ENCODE data around the gene NPAT. TPM values are rescaled to one million over a fixed set of nuclear protein-coding genes. Genes with fewer than 3 reads are reported as not detected.
"Not testable (repeated sequence)": the region's sequence is repeated elsewhere in the genome, so short reads cannot be mapped to it uniquely, and the experiment has no call there.

NPAT gene
- polyA plus RNA-seq, 3 donors = 16.1 to 24.2 (median 18.6) TPM

DNA sequence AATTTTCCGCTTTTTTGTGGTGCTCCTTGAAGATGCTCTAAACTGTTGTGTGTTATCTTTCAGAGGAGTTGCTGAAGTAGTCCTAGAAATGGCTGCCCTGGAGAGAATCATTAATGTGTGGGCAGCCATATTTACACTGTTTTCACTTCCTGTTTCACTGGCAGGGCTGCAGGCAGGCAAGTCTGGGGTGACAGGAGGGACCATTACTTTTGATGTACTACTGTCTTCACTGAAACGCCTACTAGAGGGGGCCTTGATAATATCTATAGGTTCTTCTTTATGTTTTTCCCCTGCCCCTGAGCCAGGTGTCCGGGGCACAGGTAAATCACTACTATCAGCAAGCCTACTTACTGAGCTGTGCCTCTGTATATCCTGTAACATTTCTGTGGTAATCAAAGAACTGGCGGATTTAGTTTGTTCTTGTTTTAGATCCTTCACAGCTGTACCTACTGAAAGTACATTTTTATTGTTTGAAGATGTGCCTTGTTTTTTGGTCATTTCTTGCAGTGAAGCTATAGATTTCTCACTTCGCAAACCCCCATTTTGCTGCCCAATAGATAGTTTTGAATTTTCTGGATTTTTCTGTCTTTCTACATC lies 61.4 kb downstream of the NPAT start:
- DNase-seq = no peak

DNA sequence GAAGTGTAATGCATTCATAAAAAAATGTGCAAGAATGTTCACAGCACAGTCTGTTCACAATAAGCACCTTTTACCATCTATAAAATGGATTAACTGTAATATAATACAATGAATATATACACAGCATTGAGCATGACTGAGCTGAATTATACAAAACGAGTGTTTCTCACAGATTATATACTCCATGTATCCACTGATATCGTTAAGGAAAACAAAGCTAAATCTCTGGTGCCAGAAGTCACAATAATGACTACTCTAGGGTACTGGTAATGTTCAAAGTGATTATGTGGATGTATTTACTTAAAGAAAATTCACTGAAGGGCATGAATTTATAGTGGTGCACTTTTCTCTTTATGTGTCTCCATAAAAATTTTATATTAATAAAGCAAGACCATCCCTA lies 67.8 kb downstream of the NPAT start:
- no peak for DNase-seq

DNA sequence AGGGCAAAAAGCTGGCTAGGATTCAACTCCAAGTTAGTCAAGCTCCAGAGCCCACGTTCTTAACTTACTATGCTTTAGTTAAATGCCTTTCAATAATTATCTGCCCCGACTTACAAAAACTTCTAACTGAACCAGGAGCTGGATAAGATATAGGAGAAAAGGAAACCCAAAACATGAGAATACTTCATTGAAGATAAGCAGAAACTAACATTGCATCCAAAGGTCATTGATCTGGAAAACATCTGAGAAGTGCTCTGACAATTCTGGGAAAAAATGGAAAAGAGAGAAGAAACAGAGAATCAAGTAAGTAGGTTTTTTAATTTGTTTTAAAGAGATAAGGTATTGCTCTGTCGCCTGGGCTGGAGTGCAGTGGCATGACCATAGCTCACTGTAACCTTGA lies 73.9 kb downstream of the NPAT start:
- DNase-seq = no peak

DNA sequence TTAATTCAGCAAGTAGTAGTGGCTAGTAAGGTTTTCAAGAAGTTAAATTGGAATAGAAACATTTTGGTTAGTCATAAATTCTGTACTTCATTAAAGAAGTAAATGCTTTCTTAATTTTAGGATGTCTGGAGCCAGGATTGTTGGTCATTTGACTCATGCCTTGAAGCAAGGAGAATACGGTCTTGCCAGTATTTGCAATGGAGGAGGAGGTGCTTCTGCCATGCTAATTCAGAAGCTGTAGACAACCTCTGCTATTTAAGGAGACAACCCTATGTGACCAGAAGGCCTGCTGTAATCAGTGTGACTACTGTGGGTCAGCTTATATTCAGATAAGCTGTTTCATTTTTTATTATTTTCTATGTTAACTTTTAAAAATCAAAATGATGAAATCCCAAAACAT lies 75.3 kb downstream of the NPAT start:
- no peak for DNase-seq

DNA sequence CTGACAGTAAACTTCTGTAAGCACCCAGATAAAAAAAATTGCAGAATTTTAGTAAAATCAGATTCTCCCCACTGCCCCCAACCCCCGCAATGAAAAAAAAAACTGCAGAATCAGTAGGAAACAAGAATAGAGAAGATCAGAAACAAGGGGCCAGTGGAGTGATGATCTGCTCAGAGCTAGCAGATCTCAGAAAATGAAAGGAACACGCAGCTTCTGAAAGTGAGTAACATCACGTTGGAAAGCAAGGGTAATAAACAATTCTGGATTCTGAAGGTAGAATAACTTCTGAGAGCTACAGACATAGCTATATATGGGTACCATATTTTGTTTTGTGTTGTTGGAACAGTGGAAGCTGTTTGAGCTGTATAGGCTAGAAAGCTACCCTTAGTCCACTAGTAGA lies 77.8 kb downstream of the NPAT start:
- DNase-seq = no peak

DNA sequence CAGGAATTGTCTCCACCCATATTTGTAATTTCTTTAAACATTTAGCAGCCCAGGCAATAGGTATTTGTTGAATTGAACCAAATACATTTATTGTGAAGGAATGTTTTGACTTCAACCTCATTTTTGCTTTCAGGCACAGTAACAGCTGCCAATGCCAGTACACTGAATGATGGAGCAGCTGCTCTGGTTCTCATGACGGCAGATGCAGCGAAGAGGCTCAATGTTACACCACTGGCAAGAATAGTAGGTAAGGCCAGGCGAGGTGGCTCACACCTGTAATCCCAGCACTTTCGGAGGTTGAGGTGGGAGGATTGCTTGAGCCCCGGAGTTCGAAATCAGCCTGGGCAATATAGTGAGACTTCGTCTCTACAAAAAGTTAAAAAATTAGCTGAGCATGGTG lies 80.1 kb downstream of the NPAT start:
- DNase-seq = no peak

DNA sequence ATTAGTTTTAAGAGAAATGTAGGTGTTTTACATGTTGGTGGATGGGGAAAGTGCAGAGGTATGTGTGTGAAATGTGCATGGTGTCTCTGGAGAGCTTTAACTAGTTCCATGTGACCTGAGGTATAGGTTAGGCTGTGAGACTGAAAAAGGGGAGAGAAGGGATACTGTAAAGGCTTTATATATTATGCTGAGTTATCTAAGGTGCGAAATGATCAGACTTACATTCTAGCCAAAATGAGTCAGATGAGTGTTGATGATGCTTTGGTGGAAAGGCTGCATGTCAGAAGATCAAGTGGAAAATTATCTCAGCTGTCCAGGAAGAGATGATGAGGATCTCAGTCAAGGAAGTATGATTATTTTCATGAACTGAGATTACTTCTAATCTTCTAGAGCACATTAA lies 85.2 kb downstream of the NPAT start:
- DNase-seq = no peak

DNA sequence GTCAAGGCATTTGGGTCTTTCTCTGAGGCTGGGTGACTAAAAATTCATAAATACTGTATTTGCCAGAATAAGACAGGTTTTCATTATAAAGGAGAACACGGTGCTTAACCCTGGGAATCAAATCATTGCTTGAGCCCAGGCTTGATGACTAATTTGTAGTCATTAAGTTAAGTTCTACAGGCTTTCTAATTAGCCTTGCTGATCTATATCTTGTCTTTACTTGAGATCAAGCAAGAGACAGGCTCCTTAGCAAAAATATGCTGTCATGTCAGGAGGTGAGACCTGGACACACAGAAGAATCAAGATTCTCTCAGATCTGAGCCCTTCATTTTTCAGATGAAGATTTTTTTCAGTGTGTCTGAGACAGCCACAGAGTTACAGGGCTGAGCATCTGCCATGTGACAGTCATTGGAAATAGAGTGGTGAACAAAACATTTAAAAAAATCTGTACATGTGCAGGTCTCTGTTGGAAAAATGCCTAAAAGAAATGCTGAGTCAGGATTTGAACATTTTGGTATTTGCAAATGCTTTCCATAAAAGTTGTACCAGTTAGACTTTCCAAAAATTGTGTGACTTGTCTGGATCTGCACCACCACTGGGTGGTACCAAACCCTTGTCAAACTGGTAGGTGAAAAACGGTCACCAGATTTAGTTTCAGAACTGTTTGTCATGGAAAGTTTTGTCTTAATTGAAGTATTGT lies 86.4 kb downstream of the NPAT start:
- no peak for DNase-seq

DNA sequence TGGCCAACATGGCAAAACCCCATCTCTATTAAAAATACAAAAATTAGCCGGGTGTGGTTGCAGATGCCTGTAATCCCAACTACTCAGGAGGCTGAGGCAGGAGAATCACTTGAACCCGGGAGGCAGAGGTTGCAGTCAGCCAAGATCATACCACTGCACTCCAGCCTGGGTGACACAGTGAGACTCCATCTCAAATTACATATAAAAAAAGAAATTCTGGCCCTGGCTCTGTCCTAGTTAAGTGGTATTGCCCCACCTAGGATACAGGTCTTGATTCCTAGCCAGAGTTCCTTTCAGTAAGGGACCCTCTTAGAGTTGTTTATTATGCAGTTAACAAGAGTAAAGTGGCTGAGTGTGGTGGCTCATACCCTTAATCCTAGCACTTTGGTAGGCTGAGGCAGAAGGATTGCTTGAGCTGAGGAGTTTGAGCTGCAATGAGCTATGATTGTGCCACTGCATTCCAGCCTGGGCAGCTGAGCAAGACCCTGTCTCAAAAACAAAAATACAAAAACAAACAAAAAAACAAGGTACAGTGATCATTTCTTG lies 89.4 kb downstream of the NPAT start:
- not testable (repeated sequence) for DNase-seq

DNA sequence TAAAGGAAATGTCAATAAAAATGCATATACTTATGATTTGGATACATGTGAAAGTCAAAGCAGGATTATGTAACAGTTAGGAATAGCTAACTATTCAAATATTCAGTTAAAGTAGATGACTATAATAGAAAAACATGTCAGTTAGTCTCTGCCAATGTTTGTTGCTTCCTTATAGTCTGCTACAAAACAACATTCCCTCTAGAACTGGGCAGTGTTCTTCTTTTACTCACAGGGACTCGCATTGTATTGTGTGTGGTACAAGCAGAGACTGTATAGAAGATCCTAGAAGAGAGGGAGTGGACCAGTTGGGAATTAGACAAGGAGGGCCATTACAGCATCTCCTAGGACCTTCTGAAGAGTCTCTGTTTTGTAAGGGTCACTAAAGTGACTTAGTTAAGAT lies 90.4 kb downstream of the NPAT start:
- DNase-seq = no peak

DNA sequence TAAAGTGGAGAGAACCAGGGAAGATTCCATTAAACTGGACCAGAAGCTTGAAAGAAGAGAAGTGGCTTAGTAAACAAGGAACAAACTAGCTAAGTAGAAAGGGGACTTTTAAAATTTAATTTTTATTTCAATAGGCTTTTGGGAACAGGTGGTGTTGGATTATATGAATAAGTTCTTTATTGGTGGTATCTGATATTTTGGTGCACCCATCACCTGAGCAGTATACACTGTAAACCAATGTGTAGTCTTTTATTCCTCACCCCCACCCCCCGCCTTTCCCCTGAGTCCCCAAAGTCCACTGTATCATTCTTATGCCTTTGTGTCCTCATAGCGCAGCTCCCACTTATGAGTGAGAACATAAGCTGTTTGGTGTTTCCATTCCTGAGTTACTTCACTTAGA lies 93.7 kb downstream of the NPAT start:
- no peak for DNase-seq

DNA sequence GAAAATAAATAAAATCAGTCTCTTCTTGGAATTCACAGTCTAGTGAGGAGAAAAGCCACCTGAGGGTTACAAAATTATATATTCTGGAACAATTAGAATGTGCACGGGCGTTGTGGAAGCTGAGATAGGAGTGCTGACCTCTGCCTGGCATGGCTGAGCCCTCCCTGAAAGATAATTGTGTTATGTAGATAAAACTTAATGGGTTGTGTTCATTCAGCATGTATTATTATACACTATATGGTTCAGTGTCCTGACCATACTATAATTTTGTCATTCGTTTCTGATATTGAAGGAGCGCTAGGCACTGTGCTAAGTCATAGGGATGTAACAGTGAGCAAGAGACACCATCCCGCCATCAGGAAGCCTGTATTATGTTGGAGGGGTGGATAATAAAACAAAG lies 97.3 kb downstream of the NPAT start:
- no peak for DNase-seq

DNA sequence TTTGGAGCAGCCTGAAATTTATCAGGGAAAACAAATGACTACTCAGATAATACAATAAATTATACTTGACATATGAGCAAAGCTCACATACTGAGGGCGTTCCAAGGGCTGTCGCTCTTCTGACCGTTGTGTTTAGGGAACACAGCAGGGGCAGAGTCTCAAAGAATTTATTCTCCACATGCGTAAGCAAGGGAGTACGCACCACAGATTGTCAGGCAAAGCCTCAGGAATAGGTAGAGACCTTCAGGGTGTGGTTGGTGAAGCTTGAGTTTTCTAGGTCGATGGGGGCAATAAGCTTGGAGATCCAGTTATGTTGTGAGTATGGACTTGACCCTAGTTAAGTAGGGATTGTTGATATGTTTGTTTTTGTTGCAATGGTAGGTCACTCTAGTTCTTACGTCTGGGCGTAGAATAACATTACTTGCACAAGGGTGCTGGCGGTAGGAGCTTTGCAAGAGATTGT lies 100.2 kb downstream of the NPAT start:
- DNase-seq = peak; percentile 28

DNA sequence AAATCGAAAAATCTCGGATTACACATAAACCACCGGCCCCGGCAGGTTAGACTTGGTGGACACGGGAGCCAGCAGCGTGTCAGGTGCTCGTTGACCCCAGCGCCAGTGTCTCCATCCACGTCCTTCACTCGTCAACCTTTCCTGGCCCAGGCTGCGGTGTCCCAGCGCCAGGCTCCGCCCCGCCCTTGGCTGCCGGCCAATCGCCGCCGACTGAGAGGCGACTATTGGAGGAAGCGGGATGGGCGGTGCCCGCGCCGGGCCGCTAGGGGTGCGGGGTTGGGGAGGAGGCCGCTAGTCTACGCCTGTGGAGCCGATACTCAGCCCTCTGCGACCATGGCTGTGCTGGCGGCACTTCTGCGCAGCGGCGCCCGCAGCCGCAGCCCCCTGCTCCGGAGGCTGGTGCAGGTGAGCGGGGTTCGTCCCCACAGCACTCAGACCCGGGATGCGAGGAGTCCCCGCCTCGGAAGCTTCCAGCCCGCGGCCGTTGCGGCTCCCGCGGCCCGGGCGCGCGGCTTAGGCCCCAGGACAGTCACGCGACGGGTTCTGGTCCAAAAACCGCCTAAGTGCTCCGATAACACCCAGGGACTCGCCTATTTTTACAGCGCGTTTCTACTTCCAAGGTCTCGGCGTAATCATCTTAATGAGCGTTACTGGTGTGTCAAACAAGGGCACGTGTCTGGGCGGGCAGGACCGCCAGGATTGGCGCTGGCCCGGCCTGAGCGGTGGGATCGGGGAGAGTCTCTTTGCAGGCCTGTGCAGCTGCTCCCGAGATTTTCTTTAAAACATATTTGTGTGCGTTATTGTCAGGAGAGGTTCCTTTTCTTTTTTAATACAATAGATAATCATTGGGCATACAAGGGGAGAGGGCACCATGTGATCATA lies 100.9 kb downstream of the NPAT start, which contains the start of gene ACAT1:
Gene ACAT1, plus strand, starts transcription at position 294 of the 882 bp plus-strand sequence. Its CDS starts 40 bp downstream, at position 334.
- peak; percentile 92 for DNase-seq

DNA sequence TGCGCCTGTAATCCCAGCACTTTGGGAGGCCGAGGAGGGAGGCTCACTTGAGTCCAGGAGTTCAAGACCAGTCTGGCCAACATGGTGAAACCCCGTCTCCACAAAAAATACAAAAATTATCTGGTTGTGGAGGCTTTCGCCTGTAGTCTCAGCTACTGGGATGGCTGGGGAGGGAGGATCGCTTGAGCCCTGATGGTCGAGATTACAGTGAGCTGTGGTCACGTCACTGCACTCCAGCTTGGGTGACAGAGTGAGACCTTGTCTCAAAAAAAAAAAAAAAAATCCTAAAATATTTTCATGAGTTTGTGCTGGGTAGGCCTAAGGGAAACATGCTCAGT lies 101.5 kb downstream of the NPAT start:
- not testable (repeated sequence) for DNase-seq

DNA sequence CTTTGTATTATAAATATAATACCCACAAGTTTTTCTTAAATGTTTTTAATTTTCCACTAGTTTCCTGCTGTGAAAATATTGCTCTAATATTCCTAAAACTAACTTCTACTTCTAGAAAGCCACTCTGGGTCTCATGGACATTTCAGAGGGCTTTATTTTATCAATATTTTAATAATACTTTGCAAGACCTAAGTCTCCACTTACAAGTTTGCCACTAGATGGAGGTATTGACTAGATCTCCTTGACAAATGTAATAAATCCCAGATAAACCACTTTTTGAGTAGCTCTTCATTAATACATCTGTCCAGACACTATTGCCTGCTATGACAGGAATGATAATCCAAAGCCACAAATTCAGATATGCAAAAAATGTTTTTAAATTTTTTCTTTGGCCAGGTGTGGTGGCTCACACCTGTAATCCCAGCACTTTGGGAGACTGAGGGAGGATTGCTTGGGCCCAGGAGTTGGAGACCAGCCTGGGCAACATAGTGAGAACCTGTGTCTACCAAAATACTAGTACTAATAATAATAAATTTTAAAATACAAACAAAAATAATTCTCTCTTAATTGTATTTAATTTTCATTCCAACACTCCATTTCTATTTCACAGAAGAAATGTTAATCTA lies 104.6 kb downstream of the NPAT start:
- peak; percentile 22 for DNase-seq

DNA sequence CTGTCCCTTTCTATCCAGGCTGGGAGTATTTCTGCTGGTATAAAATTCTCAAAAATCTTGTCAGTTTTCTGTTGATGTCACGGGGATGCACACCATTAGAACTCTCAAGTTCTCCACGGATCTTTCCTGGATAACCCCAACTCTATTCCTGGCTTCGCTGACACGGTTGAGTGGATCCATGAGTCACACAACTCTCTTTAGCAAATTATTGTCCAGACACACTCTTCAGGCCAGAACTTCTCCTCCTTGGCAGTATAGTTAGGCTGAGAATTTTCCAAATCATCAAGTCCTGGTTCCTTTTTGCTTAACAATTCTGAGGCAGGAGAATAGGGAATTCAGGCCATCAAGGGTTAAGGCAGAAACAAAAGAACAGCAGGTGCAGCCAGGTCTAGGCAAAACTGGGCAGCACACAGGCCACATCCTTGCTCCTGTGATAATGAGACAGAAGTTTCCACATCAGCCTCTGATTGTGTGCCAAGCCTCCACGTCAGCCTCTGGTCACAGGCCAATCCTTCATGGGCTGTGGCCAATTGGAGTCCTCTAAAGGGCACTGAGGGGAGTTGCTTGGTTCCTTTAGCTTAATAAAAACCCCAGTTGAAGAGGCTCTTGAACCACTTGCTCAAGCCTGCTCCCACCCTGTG lies 106.8 kb downstream of the NPAT start:
- DNase-seq = peak; percentile 48

DNA sequence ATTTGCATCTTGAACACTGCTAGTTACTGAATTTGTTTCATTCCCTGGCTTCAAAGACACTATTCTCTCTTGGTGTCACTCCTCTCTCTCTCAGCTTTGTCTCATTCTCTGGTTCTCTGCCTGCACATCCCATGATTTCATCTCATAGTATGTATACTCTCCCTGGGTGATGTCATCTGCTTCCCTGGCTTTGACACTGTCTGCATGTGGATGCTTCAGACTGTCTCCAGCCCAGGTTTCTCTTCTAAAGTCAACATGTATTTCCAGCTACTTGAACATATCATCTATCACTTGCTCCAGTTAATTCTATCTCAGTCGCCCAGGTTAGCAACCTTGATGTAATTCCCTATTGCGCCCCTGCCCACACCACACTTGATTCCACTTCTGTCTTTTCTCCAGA lies 110.4 kb downstream of the NPAT start:
- no peak for DNase-seq

DNA sequence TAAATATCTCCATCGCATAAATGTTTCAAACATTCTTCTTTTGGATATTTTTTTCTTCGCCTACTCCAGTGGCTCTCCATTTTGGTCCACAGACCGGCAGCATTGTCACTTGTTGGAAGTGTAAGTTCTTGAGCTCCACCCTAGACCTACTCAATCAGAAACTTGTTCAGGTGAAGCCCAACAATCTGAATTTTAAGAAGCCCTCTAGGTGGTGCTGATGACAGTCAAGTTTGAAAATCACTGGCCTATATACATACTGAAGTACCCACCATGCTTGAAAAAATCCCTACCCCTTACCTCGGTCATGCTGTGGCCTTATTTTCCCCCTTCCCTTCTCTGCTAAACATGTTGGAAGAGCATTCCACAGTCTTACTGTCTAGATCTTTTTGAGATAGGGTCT lies 111.3 kb downstream of the NPAT start:
- DNase-seq = no peak

Measured in renal pelvis (tissue), 4 donors.